K562 (cell line): ENCODE measurements around the gene CYSRT1.

ENCODE experiments used
- CHCHD3 ChIP-seq: fragments of 250-450 bp; sonication (Bioruptor Pico); IDR thresholded peaks from 2 replicates; pipeline ENCODE4 v2.1.2; 2022; ENCODE audit warnings: mild to moderate bottlenecking
- ZNF174 ChIP-seq: fragments of 250-450 bp; sonication (Bioruptor Pico); IDR thresholded peaks from 2 replicates; pipeline ENCODE4 v1.4.0; 2020; ENCODE audit warnings: mild to moderate bottlenecking
- TF ChIP-seq, protein P1 (sequence below), 3 experiments: IDR thresholded peaks in 2 of 3; conservative IDR thresholded peaks in 1 of 3; 2 replicates each; pipeline ENCODE4 v1.5.1; 2011 to 2012; ENCODE audit warnings: low read length in 3 of 3, mild to moderate bottlenecking in 3 of 3, control low read depth in 2 of 3, improper control_type of control experiment in 1 of 3, inconsistent platforms in 1 of 3, low read depth in 1 of 3, mixed read lengths in 1 of 3, moderate library complexity in 1 of 3; ENCODE audit not compliant: insufficient read depth in 2 of 3
- TF ChIP-seq, protein P2 (sequence below): fragments of 250-450 bp; sonication (Bioruptor Pico); IDR thresholded peaks from 2 replicates; pipeline ENCODE4 v1.5.0; 2020; ENCODE audit warnings: mild to moderate bottlenecking

- TF ChIP-seq ZNF174 (CRISPR knock-in tag), result no peak
- TF ChIP-seq, protein P1, sequence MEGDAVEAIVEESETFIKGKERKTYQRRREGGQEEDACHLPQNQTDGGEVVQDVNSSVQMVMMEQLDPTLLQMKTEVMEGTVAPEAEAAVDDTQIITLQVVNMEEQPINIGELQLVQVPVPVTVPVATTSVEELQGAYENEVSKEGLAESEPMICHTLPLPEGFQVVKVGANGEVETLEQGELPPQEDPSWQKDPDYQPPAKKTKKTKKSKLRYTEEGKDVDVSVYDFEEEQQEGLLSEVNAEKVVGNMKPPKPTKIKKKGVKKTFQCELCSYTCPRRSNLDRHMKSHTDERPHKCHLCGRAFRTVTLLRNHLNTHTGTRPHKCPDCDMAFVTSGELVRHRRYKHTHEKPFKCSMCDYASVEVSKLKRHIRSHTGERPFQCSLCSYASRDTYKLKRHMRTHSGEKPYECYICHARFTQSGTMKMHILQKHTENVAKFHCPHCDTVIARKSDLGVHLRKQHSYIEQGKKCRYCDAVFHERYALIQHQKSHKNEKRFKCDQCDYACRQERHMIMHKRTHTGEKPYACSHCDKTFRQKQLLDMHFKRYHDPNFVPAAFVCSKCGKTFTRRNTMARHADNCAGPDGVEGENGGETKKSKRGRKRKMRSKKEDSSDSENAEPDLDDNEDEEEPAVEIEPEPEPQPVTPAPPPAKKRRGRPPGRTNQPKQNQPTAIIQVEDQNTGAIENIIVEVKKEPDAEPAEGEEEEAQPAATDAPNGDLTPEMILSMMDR (IDR thresholded peaks at IDR 0.05 in 2 of 3, conservative IDR thresholded peaks at IDR 0.05 in 1 of 3; ENCODE audit: insufficient read depth in 2 of 3, low read depth in 1 of 3, low read length in 3 of 3), result no peak
- TF ChIP-seq, protein P2, sequence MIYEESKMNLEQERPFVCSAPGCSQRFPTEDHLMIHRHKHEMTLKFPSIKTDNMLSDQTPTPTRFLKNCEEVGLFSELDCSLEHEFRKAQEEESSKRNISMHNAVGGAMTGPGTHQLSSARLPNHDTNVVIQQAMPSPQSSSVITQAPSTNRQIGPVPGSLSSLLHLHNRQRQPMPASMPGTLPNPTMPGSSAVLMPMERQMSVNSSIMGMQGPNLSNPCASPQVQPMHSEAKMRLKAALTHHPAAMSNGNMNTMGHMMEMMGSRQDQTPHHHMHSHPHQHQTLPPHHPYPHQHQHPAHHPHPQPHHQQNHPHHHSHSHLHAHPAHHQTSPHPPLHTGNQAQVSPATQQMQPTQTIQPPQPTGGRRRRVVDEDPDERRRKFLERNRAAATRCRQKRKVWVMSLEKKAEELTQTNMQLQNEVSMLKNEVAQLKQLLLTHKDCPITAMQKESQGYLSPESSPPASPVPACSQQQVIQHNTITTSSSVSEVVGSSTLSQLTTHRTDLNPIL, result no peak
- TF ChIP-seq CHCHD3 (CRISPR knock-in tag), result no peak
These were observed 18.4 kb upstream of the CYSRT1 start for GRCh38 chr9:137206602-137207001.
